SK-N-MC (cell line): ENCODE measurements around the gene GDNF.
"Not testable (repeated sequence)": the region's sequence is repeated elsewhere in the genome, so short reads cannot be mapped to it uniquely, and the experiment has no call there.

Experiments
- DNase-seq: peaks from one replicate; pipeline ENCODE4 v3.0.0-alpha.2; 2011; ENCODE audit warnings: low read depth, low spot score
- H3K27ac ChIP-seq: fragments of 200-600 bp; sonication (generic); 2 replicates; pipeline ENCODE4 v1.5.1; 2016; ENCODE audit warnings: mixed run types
- H3K36me3 ChIP-seq: fragments of 200-600 bp; sonication (generic); 2 replicates; pipeline ENCODE4 v1.6.1; 2017; ENCODE audit warnings: antibody characterized with exemption, low read length, mixed read lengths; ENCODE audit not compliant: insufficient read depth
- H3K4me3 ChIP-seq: fragments of 200-600 bp; sonication (generic); 2 replicates; pipeline ENCODE4 v1.5.1; 2016
- H3K9ac ChIP-seq: fragments of 200-600 bp; sonication (generic); 2 replicates; pipeline ENCODE4 v1.8.0; 2017; ENCODE audit warnings: mixed run types, mixed read lengths; ENCODE audit not compliant: insufficient read length
- H3K9me3 ChIP-seq: fragments of 200-600 bp; sonication (generic); 2 replicates; pipeline ENCODE4 v1.6.1; 2017; ENCODE audit warnings: low read depth, mild to moderate bottlenecking, antibody characterized with exemption, low read length, moderate library complexity, mixed read lengths
- EZH2 ChIP-seq: fragments of 200-600 bp; sonication (generic); IDR thresholded peaks from one replicate; pipeline ENCODE4 v1.6.1; 2017; ENCODE audit warnings: antibody characterized with exemption
- FOXP2 ChIP-seq: optimal IDR thresholded peaks from 2 replicates; pipeline ENCODE3; 2011; ENCODE audit warnings: mild to moderate bottlenecking, moderate library complexity; ENCODE audit not compliant: insufficient read depth; ENCODE audit errors: extremely low read length, control extremely low read depth
- POLR2AphosphoS5 ChIP-seq: IDR thresholded peaks from 2 replicates; pipeline ENCODE4 v1.6.1; 2012; ENCODE audit warnings: mild to moderate bottlenecking, low read depth, low read length, borderline replicate concordance

Gene GDNF

GRCh38 chr5:37789991-37790390 lies 49.9 kb downstream of the GDNF start:
- no peak for TF ChIP-seq FOXP2
- no peak for TF ChIP-seq POLR2AphosphoS5
- no peak for TF ChIP-seq EZH2

GRCh38 chr5:37787742-37788141 lies 52.1 kb downstream of the GDNF start:
- Histone ChIP-seq H3K9ac (no peak overlapping the region), H3K27ac (no peak overlapping the region), H3K9me3 (no peaks in the 10 kb centered on the region), H3K36me3 (no peaks in the 10 kb centered on the region), H3K4me3 (no peak overlapping the region)
- DNase-seq: no peak
- no peak for TF ChIP-seq FOXP2
- no peak for TF ChIP-seq EZH2
- TF ChIP-seq POLR2AphosphoS5: no peak

More at GRCh38 chr5:37789991-37790390, 49.9 kb downstream of the GDNF start:
- DNase-seq: no peak
- H3K9me3 ChIP-seq: no peaks in the 10 kb centered on the region
- H3K27ac ChIP-seq: no peak overlapping the region
- H3K9ac ChIP-seq: no peak overlapping the region
- no peak overlapping the region for H3K4me3 ChIP-seq
- H3K36me3 ChIP-seq: no peaks in the 10 kb centered on the region

GRCh38 chr5:37786862-37787519 lies 52.9 kb downstream of the GDNF start:
- DNase-seq: no peak
- H3K4me3 ChIP-seq: no peak overlapping the region
- no peaks in the 10 kb centered on the region for H3K9me3 ChIP-seq
- no peak overlapping the region for H3K9ac ChIP-seq
- TF ChIP-seq POLR2AphosphoS5 (no peak), EZH2 (no peak), FOXP2 (no peak)
- no peak overlapping the region for H3K27ac ChIP-seq
- H3K36me3 ChIP-seq: no peaks in the 10 kb centered on the region

GRCh38 chr5:37786416-37786815 lies 53.4 kb downstream of the GDNF start:
- no peak for DNase-seq
- H3K36me3 ChIP-seq: no peaks in the 10 kb centered on the region
- H3K9ac ChIP-seq: no peak overlapping the region
- H3K27ac ChIP-seq: no peak overlapping the region
- no peaks in the 10 kb centered on the region for H3K9me3 ChIP-seq
- H3K4me3 ChIP-seq: no peak overlapping the region
- TF ChIP-seq POLR2AphosphoS5: no peak
- TF ChIP-seq EZH2: no peak
- no peak for TF ChIP-seq FOXP2

GRCh38 chr5:37781409-37781808 lies 58.4 kb downstream of the GDNF start:
- not testable (repeated sequence) for DNase-seq, H3K4me3 ChIP-seq, H3K36me3 ChIP-seq, H3K27ac ChIP-seq, H3K9me3 ChIP-seq, H3K9ac ChIP-seq

- H3K9ac ChIP-seq: no peak overlapping the region
- TF ChIP-seq FOXP2: no peak
- DNase-seq: no peak
- no peaks in the 10 kb centered on the region for H3K9me3 ChIP-seq
- 0 out of 2 replicates have a peak overlapping the region, but pooled peaks have one; percentile 75 for H3K27ac ChIP-seq
- H3K4me3 ChIP-seq: no peak overlapping the region
- H3K36me3 ChIP-seq: no peaks in the 10 kb centered on the region
Measured at GRCh38 chr5:37777432-37778130, 62.3 kb downstream of the GDNF start.

GRCh38 chr5:37776826-37777225 lies 63.0 kb downstream of the GDNF start:
- peak overlapping the region; percentile 75 for H3K27ac ChIP-seq
- H3K4me3 ChIP-seq: no peak overlapping the region
- H3K9me3 ChIP-seq: no peaks in the 10 kb centered on the region
- no peak for DNase-seq
- TF ChIP-seq EZH2: no peak
- TF ChIP-seq FOXP2: no peak
- no peak for TF ChIP-seq POLR2AphosphoS5
- H3K36me3 ChIP-seq: no peaks in the 10 kb centered on the region
- H3K9ac ChIP-seq: no peak overlapping the region

GRCh38 chr5:37774912-37775483 lies 64.8 kb downstream of the GDNF start:
- H3K9ac ChIP-seq: no peak overlapping the region
- TF ChIP-seq POLR2AphosphoS5 (no peak), FOXP2 (no peak)
- H3K36me3 ChIP-seq: no peaks in the 10 kb centered on the region
- DNase-seq: no peak
- H3K4me3 ChIP-seq: no peak overlapping the region
- no peaks in the 10 kb centered on the region for H3K9me3 ChIP-seq
- H3K27ac ChIP-seq: no peak overlapping the region

GRCh38 chr5:37773809-37774208 lies 66.0 kb downstream of the GDNF start:
- H3K27ac ChIP-seq: no peak overlapping the region
- TF ChIP-seq FOXP2 (no peak), EZH2 (no peak), POLR2AphosphoS5 (no peak)

GRCh38 chr5:37772255-37772654 lies 67.6 kb downstream of the GDNF start:
- Histone ChIP-seq H3K9ac (no peak overlapping the region), H3K27ac (no peak overlapping the region)

More at GRCh38 chr5:37773809-37774208, 66.0 kb downstream of the GDNF start:
- DNase-seq: no peak
- no peak overlapping the region for H3K4me3 ChIP-seq
- H3K36me3 ChIP-seq: no peaks in the 10 kb centered on the region
- no peak overlapping the region for H3K9ac ChIP-seq
- no peaks in the 10 kb centered on the region for H3K9me3 ChIP-seq

More at GRCh38 chr5:37772255-37772654, 67.6 kb downstream of the GDNF start:
- Histone ChIP-seq H3K36me3 (no peaks in the 10 kb centered on the region), H3K9me3 (no peaks in the 10 kb centered on the region), H3K4me3 (no peak overlapping the region)
- no peak for DNase-seq
- TF ChIP-seq POLR2AphosphoS5: no peak
- no peak for TF ChIP-seq EZH2
- TF ChIP-seq FOXP2: no peak
